DMS114 treated with DMSO at 0.1 percent for 48 hours (cell line): Measurements from ENCODE around the gene LRRC59.
A peak's percentile ranks its signal among the peaks of the same experiment; 100 is the strongest.

Source experiments
- DNase-seq: peaks from one replicate; lab custom pipeline; 2025; ENCODE audit not compliant: unreplicated experiment; lab: John Stamatoyannopoulos, UW

The LRRC59 gene

DNA sequence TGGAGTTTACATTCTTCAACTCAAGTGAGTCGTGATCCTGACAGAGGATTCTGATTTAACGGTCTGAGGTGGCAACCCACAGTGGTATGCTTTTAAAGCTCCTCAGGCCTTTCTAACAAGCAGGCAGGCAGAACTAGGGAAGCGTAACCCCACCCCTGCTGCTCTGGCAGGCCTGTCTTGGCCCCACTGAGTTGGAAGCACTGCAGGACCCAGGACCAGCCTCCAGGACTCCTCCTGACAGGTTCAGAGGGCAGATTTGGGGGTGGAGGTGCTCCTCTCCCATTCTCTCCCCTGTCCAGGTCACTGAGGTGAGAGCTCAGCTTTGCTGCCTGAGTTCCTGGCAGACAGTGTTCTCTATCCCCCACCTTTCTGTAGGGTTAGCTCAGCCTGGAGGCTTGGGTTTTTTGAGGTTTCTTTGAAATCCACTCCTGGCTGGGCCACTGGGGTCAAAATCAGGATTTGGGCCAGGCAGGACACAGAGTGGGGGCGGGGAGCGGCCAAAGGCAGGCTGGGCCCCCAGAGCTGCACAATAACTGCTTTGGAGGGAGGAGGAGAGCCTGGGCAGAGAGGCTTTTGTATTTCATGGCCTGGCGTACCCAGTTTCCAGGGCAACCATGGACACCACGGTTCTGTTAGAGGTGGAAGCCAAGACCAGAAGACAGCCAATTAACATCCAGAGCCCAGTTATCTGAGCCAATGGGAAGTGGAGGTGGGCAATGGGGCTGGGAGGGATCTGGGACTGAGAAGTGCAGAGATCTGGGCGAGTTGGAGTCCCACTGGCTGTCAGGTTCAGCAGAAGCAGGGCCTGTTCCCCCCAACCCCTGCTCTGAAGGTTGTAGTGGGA, 33.9 kb downstream of the LRRC59 start:
- no peak for DNase-seq

- DNase-seq, result no peak
Measured at GRCh38 chr17:50362661-50363060, 34.7 kb downstream of the LRRC59 start.

DNA sequence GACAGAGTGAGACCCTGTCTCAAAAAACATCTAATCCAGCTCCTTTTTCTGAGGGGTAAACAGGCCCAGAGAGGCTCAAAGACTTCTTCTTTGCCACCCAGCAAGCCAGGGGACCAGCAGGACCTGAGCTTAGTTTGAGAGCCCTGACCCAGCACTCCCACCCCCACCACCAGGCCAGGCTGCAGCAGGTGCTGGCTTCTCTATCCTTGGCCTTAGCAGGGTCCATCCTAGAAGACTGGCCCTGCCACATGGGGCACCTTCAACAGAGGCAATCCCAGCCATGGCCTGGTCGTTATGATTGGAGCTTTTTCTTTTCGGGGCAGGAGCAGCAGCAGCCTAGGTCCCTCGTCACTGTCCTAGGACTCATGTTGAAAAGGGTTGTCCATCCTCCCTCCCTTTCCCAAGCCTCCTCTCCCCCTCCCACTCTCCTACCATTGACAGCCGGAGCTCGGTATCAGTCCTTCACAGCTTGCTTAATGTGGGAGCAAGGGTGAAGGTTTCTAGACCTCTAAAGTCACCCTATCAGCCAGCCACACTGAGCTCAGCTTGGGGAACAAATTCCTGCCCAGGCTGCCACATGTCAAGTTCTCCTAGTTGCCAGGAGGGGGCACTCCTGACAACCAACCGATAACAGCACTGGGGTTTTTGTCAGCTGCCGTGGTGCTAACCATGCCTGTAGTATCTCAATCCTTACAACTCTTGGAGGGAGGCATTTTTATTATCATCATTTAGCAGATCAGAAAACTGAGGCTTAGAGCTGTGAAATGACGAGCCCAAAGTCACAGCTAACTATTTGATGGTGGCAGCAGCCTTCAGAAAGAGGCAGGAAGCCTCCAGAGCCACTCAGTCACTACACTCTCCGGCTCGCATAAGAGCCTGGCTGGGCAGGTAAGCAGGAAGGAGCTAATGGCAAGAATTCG, 35.5 kb downstream of the LRRC59 start:
- DNase-seq, result peak; percentile 39

GRCh38 chr17:50360486-50361115, 36.7 kb downstream of the LRRC59 start:
- no peak for DNase-seq

DNA sequence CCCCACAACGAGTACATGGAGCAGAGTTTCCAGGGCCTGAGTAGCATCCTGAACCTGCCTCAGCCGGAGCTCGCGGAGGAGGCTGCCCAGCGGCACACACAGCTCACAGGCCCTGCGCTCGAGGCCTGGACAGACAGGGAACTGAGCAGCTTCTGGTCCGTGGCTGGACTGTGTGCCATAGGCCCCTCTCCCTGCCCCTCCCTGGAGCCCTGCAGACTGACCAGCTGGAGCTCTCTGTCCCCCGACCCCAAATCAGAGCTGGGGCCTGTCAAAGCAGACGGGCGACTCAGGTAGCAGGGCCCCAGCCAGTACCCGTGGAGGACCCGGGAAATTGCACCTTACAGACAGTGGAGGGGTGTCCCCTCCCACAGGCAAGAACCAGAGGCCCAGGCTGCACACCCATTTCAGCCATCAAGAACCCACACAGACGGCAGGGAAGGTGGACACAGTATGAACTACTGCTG, 37.3 kb downstream of the LRRC59 start:
- DNase-seq, result no peak

DNA sequence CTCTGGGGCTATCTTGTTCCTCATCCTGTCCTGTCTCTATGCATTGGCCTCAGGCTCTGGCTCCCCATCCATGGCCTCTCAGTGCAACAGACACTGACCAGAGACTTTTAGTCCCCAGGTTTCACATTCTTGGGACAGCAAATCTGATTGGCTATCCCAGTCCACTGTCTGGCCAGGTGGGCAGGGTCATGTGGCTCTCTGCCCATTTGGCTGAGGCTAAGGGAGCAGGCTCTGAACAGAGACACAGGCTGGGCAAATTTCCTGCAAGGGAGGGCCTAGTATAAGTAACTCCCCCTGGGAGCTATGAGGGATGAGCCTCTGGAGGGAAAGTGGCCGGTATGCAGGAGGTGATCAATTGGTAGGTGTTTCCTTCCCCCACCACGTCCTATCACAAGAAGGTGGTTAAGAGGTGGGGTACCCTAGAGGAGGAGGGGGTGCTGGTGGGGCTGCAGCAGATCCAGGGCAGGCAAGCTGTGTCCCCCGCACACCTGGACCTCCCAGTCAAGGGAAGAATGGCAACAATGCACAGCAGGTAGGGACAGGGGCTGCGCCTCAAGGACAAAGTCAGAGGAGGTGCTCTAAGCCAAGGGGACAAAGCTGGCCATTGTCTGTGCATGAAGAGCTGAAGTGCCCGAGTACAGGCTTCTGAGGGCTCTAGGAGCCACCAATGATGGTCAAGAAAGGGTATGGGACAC, 38.2 kb downstream of the LRRC59 start:
- no peak for DNase-seq

DNA sequence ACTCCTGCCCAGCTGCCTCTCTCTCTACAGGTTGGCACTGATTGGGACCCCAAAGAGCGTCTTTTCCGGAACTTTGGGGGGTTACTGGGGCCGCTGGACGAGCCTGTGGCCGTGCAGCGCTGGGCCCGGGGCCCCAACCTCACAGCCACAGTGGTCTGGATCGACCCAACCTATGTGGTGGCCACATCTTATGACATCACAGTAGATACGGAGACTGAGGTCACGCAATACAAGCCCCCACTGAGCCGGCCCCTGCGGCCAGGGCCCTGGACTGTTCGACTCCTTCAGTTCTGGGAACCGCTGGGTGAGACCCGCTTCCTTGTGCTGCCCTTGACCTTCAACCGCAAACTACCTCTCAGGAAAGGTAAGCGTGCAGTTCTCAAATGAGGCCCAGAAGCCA, 39.1 kb downstream of the LRRC59 start:
- no peak for DNase-seq

GRCh38 chr17:50356892-50357510, 40.3 kb downstream of the LRRC59 start:
- no peak for DNase-seq

DNA sequence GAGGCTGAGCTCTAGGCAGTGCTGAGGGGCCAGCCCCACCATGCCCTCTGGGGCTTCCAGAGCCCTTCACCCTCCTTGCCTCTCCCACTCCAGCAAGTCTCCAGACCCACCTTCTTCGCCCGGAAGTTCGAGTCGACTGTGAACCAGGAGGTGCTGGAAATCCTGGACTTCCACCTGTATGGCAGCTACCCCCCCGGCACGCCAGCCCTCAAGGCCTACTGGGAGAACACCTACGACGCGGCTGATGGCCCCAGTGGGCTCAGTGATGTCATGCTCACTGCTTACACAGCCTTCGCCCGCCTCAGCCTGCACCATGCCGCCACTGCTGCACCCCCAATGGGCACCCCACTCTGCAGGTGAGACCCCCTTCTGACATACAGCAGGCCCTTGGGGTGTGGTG, 40.9 kb downstream of the LRRC59 start:
- DNase-seq, result no peak

DNA sequence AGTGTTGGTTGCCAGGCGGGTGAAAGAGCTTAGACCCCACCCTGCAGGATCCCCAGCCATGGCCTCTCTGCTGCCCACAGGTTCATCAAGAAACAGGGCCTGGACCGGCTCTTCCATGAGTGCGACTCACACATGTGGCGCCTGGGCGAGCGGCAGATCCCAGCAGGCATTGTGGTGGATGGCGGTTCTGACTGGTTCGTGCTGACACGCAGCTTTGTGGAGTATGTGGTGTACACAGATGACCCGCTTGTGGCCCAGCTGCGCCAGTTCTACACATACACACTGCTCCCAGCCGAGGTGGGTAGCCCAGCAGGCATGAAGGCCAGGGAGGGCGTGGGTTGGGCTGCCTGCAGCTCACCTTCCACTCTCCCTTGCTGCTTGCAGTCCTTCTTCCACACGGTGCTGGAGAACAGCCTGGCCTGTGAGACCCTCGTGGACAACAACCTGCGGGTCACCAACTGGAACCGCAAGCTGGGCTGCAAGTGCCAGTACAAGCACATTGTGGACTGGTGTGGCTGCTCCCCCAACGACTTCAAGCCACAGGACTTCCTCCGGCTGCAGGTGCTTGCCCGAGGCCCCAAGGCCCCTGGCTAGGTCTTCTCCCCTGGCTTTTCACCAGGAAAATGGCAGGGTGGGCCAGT, 41.5 kb downstream of the LRRC59 start:
- DNase-seq, result no peak

DNA sequence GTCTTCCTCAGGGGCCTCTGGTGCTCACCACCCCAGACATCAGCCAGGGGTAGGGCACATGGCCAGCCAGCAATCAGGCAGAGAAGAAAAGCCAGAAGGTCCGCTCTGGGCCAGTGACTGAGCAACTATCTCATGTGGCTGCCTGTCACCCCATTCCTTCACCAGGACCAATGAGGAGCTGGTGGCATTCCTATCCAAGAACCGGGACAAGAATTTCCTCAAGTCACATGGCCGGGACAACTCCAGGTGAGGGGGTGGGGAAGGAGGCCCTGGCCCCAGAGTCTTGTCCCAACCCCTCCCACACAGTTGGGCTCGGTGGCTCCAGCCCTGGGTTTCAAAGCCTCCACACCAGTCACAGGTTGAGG, 42.0 kb downstream of the LRRC59 start:
- no peak for DNase-seq

- DNase-seq, result no peak
Measured at GRCh38 chr17:50354776-50355175, 42.5 kb downstream of the LRRC59 start.

DNA sequence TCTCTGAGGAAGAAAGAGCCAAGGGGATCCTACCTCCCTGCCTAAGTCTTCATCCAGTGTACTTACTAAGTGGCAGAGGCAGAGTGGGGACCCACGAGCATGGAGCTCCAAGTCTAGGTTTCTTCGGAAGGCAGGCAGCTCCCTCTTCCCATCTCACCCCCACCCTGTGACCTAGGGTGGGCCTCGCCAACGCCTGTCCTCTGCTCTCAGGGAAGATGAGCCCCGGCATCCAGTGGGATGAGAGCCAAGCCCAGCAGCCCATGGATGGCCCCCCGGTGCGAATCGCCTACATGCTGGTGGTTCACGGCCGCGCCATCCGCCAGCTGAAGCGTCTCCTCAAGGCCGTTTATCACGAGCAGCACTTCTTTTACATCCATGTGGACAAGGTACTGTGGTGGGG, 43.1 kb downstream of the LRRC59 start:
- no peak for DNase-seq

- no peak for DNase-seq
Measured at GRCh38 chr17:50353600-50354195, 43.6 kb downstream of the LRRC59 start.

DNA sequence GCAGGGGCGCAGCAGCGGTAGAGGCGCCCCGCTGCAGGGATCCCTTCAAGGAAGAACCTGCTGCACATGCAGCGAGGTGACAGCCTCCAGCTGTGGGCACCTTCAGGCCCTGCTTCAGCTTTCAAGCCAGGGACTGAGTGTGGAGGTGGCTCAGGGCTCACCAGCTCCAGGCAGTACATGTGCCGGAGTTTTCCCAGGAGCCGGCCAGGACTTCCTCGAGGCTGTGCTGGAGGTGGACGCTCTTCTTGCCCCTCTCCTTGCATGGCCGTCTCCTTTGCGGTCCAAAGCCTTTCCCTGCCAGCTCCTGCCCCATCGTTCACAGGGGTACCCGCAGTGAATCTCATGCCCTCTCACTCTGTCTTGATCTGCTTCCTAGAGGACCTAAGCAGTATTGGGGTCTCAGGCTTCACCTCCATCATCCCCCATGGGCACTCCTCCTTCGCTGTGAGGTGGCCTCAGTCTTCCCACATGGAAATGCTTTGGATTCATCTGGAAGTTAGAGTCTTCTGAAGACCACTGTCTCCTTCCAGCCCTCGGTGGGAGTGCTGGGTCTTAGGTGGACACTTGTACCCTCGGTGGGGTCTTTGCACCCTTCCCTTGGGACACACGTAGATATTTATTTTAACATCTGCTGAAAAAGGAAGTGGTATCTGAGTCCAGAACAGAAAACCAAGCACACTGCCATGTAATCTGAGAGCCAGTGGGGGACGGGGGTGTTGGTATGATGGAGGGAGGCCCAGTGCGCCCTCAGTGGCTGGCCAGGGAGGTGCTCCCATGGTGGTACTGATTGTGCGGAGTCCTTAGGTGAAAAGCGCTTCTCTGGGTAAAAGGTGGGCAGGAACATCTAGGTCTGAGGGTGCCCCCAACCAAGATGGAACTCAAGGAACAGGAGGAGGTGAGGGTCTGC, 44.4 kb downstream of the LRRC59 start:
- no peak for DNase-seq

GRCh38 chr17:50352072-50352692, 45.1 kb downstream of the LRRC59 start:
- DNase-seq, result no peak

DNA sequence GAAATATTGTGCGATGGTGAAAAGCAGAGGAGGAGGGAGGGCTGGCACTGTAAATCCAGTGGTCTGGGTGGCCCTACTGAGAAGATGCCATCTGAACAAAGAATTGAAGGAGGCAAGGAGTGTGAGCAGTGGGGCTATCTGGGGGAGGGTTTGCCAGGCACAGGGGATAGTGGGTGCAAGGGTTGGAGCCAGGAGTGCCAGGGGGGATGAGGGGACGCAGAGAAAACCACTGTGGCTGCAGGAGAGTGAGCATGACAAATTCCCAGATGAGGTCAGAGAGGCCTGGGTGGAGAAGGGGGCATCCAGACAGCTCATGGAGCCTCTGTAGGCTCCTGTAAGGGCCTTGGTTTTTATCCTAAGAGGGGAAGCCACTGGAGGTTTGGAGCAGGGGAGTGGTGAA, 46.6 kb downstream of the LRRC59 start:
- no peak for DNase-seq

DNA sequence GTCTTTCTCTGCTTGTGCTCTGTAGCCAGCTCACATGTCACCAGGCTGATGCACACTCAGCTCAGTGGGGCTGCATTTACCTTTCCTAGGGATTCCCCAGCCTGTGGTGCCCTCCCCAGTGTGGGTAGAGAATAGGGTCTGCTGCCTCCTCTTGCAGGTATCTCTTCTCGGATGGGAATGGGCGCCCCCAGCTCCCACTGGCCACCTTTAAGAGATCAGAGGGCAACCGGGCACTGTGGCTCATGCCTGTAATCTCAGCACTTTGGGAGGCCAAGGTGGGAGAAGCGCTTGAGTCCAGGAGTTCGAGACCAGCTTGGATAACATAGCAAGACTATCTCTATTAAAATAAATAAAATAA, 48.1 kb downstream of the LRRC59 start:
- no peak for DNase-seq
